Right lobe of liver (tissue), 6 donors: ENCODE data around the gene TNFRSF9. TPM values are rescaled to one million over a fixed set of nuclear protein-coding genes. Genes with fewer than 3 reads are reported as not detected.

ENCODE experiments used
- ATAC-seq, 4 donors: fragments of 200-7000 bp; cut with Tn5 transposase; one replicate each; pipeline ENCODE4 v1.9.1; 2020; ENCODE audit warnings: mild to moderate bottlenecking in 4 of 4, moderate library complexity in 4 of 4
- DNase-seq, 3 donors: peaks; one replicate each; pipeline ENCODE4 v3.0.0-alpha.2; 2020
- H3K27ac ChIP-seq, 3 donors: fragments of 200-600 bp; one replicate each; pipeline ENCODE4 v1.8.0; 2022
- H3K27me3 ChIP-seq, 2 donors: fragments of 200-600 bp; one replicate each; pipeline ENCODE4 v1.8.0; 2022
- H3K36me3 ChIP-seq, 4 donors: fragments of 200-600 bp; sonication (generic) in 1 of 4; one replicate each; pipeline versions ENCODE4 v1.5.1 to v1.8.0; 2017 to 2022; ENCODE audit warnings: control low read depth in 1 of 4
- H3K4me1 ChIP-seq, 4 donors: fragments of 200-600 bp; sonication (generic) in 1 of 4; one replicate each; pipeline versions ENCODE4 v1.5.1 to v1.8.0; 2017 to 2022; ENCODE audit warnings: control low read depth in 1 of 4
- H3K4me3 ChIP-seq, 3 donors: fragments of 200-600 bp; one replicate each; pipeline ENCODE4 v1.8.0; 2022
- H3K9me3 ChIP-seq, 4 donors: fragments of 200-600 bp; sonication (generic) in 1 of 4; one replicate each; pipeline versions ENCODE4 v1.5.1 to v1.8.0; 2017 to 2022; ENCODE audit warnings: control low read depth in 1 of 4
- POLR2A ChIP-seq: fragments of 450-650 bp; IDR thresholded peaks from one replicate; pipeline ENCODE4 v1.6.1; 2017; ENCODE audit warnings: antibody characterized with exemption, mild to moderate bottlenecking
- WGBS: methylation state at CpG from one replicate; pipeline ENCODE4 v1.1.6; 2018; ENCODE audit warnings: low coverage, low lambda C conversion rate; ENCODE audit not compliant: insufficient coverage; ENCODE audit errors: missing lambda C conversion rate; 5-methylcytosine and 5-hydroxymethylcytosine counted together
- intact Hi-C, 2 donors: fragments of 100-400 bp; cut with DNase I; formaldehyde crosslinking; loops; one replicate each; pipeline versions ENCODE4 v1.11.2 to v1.14.1; 2022
- total RNA-seq, 6 experiments: library from RNA; depleted of rRNA in 2 of 6; stranded (reverse); fragments of >200 nt in 2 of 6; fragmentation: NEBNext Ultra II Directional in 3 of 6; extraction: Animal tissue kit (Norgen Biotek cat#: 25700) in 3 of 6; gene quantifications; one replicate each; pipeline versions ENCODE4 v1.1.0 to v1.2.4, GENCODE V29; 2016 to 2023
- TF ChIP-seq, protein P1 (sequence below), 4 donors: fragments of 200-600 bp in 3 of 4; fragments of 450-650 bp in 1 of 4; IDR thresholded peaks; one replicate each; pipeline versions ENCODE4 v1.5.1 to v1.8.0; 2016 to 2022; ENCODE audit warnings: antibody characterized with exemption in 4 of 4, mild to moderate bottlenecking in 2 of 4
- donor health status: DM: no; HTN: yes; CAD: no.
- donor health status: DM: no; HTN: no; CAD: no.
- donor health status: DM: no; HTN: no; CAD: no.
- donor health status: DM: no; HTN: yes; CAD: no.
- donor health status: DM: no; HTN: yes; CAD: no.

The TNFRSF9 gene
- total RNA-seq, 6 experiments from 2014 or later = 0.06 to 0.22 (median 0.10) TPM; not detected in 2

DNA sequence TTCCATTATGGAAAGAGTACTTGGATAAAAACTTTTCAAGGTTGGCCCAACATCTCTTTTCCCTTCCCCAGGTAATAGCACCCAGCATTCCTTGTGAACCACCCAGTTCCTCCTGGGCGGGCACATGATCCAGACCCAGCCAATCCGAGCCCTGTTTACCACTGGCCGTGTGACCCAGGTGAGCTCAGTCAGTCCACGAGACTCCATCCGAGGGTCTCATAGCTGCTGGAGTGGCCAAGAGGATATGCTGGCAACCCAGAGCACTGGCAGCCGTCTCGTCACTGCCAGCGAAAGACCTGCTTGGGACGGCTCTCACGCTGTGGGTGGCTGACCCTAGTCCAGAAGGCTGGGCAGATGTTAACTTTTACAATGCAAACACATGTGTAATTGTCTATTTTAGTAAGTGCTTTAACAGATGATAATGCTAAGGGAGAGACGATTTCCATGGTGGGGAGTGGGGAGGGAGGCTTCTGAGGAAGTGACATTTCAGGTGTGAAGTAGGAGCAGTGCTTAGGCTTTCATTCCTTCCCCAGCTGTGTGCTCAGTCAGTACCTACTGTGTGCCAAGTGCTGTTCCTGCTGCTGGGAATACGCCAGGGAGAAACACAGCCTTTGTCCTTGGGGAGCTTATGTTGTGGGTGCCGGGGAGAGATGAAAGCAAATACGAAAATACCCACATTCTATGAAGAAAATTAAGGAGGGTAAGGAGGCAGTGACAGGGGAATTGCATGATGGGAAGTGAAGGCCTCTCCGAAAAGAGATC, 45.4 kb upstream of the TNFRSF9 start:
- peaks cover 0 to 26% (median 2%) of the 10 kb centered on the region in 4 donors for H3K4me1 ChIP-seq
- H3K36me3 ChIP-seq = peaks cover 0 to 20% (median 11%) of the 10 kb centered on the region in 4 donors
- H3K9me3 ChIP-seq = no peaks in the 10 kb centered on the region
- TF ChIP-seq, protein P1, sequence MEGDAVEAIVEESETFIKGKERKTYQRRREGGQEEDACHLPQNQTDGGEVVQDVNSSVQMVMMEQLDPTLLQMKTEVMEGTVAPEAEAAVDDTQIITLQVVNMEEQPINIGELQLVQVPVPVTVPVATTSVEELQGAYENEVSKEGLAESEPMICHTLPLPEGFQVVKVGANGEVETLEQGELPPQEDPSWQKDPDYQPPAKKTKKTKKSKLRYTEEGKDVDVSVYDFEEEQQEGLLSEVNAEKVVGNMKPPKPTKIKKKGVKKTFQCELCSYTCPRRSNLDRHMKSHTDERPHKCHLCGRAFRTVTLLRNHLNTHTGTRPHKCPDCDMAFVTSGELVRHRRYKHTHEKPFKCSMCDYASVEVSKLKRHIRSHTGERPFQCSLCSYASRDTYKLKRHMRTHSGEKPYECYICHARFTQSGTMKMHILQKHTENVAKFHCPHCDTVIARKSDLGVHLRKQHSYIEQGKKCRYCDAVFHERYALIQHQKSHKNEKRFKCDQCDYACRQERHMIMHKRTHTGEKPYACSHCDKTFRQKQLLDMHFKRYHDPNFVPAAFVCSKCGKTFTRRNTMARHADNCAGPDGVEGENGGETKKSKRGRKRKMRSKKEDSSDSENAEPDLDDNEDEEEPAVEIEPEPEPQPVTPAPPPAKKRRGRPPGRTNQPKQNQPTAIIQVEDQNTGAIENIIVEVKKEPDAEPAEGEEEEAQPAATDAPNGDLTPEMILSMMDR (IDR thresholded peaks at IDR 0.05) = no peak
- no peak for TF ChIP-seq POLR2A
- intact Hi-C loops = loop anchor here in 1 of 2 donors (5.0 kb wide), 1 partner anchor 331 kb away; the partner anchor contains the start of gene SLC45A1
- no peak for DNase-seq
- no peaks in the 10 kb centered on the region for H3K27me3 ChIP-seq
- no peak overlapping the region for H3K27ac ChIP-seq
- H3K4me3 ChIP-seq = no peak overlapping the region
- 62% methylated on average over 6 of the region's 15 CpGs for WGBS
- ATAC-seq = no peak

DNA sequence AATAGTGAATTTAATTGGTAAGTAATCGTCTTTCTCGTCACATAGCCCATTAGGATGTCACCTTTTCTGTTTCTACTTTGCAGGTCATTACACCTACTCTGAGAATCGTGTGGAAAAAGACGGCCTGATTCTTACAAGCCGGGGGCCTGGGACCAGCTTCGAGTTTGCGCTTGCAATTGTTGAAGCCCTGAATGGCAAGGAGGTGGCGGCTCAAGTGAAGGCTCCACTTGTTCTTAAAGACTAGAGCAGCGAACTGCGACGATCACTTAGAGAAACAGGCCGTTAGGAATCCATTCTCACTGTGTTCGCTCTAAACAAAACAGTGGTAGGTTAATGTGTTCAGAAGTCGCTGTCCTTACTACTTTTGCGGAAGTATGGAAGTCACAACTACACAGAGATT, 44.2 kb upstream of the TNFRSF9 start:
- ATAC-seq = no peak
- intact Hi-C loops = loop anchor here (5.0 kb wide), 2 partner anchors 332 to 362 kb away; partner anchors contain the start of gene SLC45A1 (in 1 of the 2)

DNA sequence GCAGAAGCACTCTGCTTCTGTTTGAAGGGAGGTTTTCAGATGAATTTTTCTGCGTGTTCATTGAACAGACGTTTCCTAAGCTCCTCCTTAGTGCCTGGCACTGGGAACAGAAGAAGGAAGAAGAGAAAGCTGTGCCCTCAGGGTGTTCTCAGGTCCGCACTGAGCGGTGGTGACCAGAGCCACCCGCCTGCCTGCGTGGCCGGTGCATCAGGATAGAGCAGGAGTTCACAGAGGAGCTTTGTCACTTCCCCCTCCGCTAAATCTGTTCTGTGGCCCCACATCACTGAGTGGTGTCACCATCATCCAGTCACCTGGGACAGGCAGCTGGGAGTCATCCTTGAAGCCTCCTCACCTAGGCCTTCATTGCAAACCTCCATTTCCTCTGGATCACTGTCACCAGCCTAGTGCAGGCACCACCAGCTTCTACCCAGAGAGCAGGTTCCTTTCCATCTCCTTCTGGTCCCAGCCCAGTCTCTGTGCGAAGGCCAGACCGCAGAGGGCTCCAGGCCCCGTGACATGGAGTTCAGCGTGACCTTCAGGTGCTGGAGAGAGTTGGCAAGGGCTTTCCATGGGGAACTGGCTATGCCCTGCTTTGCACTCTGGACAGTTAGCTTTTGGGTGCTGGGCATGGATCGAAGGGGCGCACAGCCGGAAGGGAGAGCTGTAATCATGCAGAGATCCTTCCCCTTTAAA, 42.6 kb upstream of the TNFRSF9 start:
- 49% methylated on average over 12 of the region's 15 CpGs for WGBS
- peak; percentile 57 to 81 (median 74) for ATAC-seq

More for the DNA sequence above, 44.2 kb upstream of the TNFRSF9 start:
- H3K36me3 ChIP-seq = peaks cover 0 to 22% (median 11%) of the 10 kb centered on the region in 4 donors
- no peaks in the 10 kb centered on the region for H3K9me3 ChIP-seq
- no peak overlapping the region for H3K27ac ChIP-seq
- H3K4me3 ChIP-seq = no peak overlapping the region
- peaks cover 0 to 27% (median 2%) of the 10 kb centered on the region in 4 donors for H3K4me1 ChIP-seq
- no peaks in the 10 kb centered on the region for H3K27me3 ChIP-seq
- TF ChIP-seq, protein P1 (IDR thresholded peaks at IDR 0.05) = no peak
- no peak for TF ChIP-seq POLR2A
- DNase-seq = no peak
- 86% methylated on average over 14 of the region's 15 CpGs for WGBS

DNA sequence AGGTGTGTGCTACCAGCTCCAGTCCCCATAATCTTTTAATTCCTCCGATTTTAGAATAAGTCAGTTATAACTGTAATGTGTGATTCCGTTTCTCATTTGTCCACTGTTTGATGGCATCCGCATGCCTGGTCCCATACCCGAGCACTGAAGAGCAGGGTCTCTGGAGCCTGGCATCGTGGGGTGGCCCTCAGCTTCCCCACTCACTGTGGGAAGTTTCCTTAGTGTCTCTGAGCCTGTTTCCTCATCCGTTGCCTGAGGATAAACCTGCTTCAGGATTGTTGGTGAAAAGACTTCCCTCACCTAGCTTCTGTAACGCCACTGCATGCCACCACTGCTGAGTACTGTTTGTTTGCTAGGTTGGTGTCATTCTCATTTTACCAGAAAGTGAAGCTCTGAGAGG, 40.3 kb upstream of the TNFRSF9 start:
- DNase-seq = no peak
- intact Hi-C loops = loop anchor here in 1 of 2 donors (5.0 kb wide), 1 partner anchor 366 kb away; no protein-coding TSS in a partner anchor
- Histone ChIP-seq H3K4me3 (no peak overlapping the region), H3K4me1 (peaks cover 0 to 27% (median 2%) of the 10 kb centered on the region in 4 donors), H3K27ac (peak overlapping the region in 1 of 3 donors; percentile 17), H3K27me3 (no peaks in the 10 kb centered on the region), H3K36me3 (peaks cover 0 to 59% (median 18%) of the 10 kb centered on the region in 4 donors), H3K9me3 (no peaks in the 10 kb centered on the region)
- ATAC-seq = peak in 1 of 4 donors; percentile 23
- TF ChIP-seq POLR2A = no peak
- TF ChIP-seq, protein P1 (IDR thresholded peaks at IDR 0.05) = no peak
- WGBS = 68% methylated on average over 7 of the region's 7 CpGs

More for the DNA sequence above, 42.6 kb upstream of the TNFRSF9 start:
- intact Hi-C loops = loop anchor here in 1 of 2 donors (5.0 kb wide), 1 partner anchor 364 kb away; no protein-coding TSS in a partner anchor
- H3K4me1 ChIP-seq = peaks cover 0 to 27% (median 2%) of the 10 kb centered on the region in 4 donors
- H3K27me3 ChIP-seq = no peaks in the 10 kb centered on the region
- H3K36me3 ChIP-seq = peaks cover 0 to 37% (median 18%) of the 10 kb centered on the region in 4 donors
- no peak overlapping the region for H3K4me3 ChIP-seq
- TF ChIP-seq POLR2A = no peak
- TF ChIP-seq, protein P1 (IDR thresholded peaks at IDR 0.05) = no peak
- peak overlapping the region in 1 of 3 donors; percentile 18 for H3K27ac ChIP-seq
- peak; percentile 39 to 71 (median 61) for DNase-seq
- H3K9me3 ChIP-seq = no peaks in the 10 kb centered on the region
